ENCODE measurements around the gene GNPNAT1. TPM values are rescaled to one million over a fixed set of nuclear protein-coding genes. Genes with fewer than 3 reads are reported as not detected.

The GNPNAT1 gene
- total RNA-seq, 1 donor from 2014 or later, result 12.0 TPM

GRCh38 chr14:52748647-52749292 is 42.6 kb downstream of the GNPNAT1 start:
- no peaks in the 10 kb centered on the region for H3K4me1 Mint-ChIP-seq (ENCODE audit: unreplicated experiment)

GRCh38 chr14:52741865-52742264 is 49.5 kb downstream of the GNPNAT1 start:
- Mint-ChIP-seq H3K9me3 (ENCODE audit: unreplicated experiment) (no peaks in the 10 kb centered on the region), H3K27me3 (ENCODE audit: unreplicated experiment) (no peaks in the 10 kb centered on the region), H3K36me3 (ENCODE audit: low read depth, unreplicated experiment) (no peaks in the 10 kb centered on the region), H3K27ac (ENCODE audit: unreplicated experiment) (no peak overlapping the region), H3K4me1 (ENCODE audit: unreplicated experiment) (peaks cover 11% of the 10 kb centered on the region), H3K4me3 (ENCODE audit: unreplicated experiment) (no peak overlapping the region)
- DNase-seq (ENCODE audit: low spot score), result no peak
- no peak for TF ChIP-seq CTCF (IDR thresholded peaks at IDR 0.05; ENCODE audit: unreplicated experiment)

More at GRCh38 chr14:52748647-52749292, 42.6 kb downstream of the GNPNAT1 start:
- Mint-ChIP-seq H3K27me3 (ENCODE audit: unreplicated experiment) (no peaks in the 10 kb centered on the region), H3K36me3 (ENCODE audit: low read depth, unreplicated experiment) (peaks cover 8% of the 10 kb centered on the region), H3K4me3 (ENCODE audit: unreplicated experiment) (no peak overlapping the region), H3K9me3 (ENCODE audit: unreplicated experiment) (no peaks in the 10 kb centered on the region), H3K27ac (ENCODE audit: unreplicated experiment) (no peak overlapping the region)
- no peak for TF ChIP-seq CTCF (IDR thresholded peaks at IDR 0.05; ENCODE audit: unreplicated experiment)
- DNase-seq (ENCODE audit: low spot score), result no peak

GRCh38 chr14:52740751-52741150 is 50.7 kb downstream of the GNPNAT1 start:
- no peak for DNase-seq (ENCODE audit: low spot score)

GRCh38 chr14:52738409-52738808 is 53.0 kb downstream of the GNPNAT1 start:
- no peak overlapping the region for H3K4me3 Mint-ChIP-seq (ENCODE audit: unreplicated experiment)
- peaks cover 26% of the 10 kb centered on the region for H3K4me1 Mint-ChIP-seq (ENCODE audit: unreplicated experiment)
- no peak for DNase-seq (ENCODE audit: low spot score)
- no peaks in the 10 kb centered on the region for H3K27me3 Mint-ChIP-seq (ENCODE audit: unreplicated experiment)
- H3K9me3 Mint-ChIP-seq (ENCODE audit: unreplicated experiment), result no peaks in the 10 kb centered on the region
- no peak overlapping the region for H3K27ac Mint-ChIP-seq (ENCODE audit: unreplicated experiment)
- TF ChIP-seq CTCF (IDR thresholded peaks at IDR 0.05; ENCODE audit: unreplicated experiment), result no peak
- peaks cover 12% of the 10 kb centered on the region for H3K36me3 Mint-ChIP-seq (ENCODE audit: low read depth, unreplicated experiment)

More at GRCh38 chr14:52740751-52741150, 50.7 kb downstream of the GNPNAT1 start:
- Mint-ChIP-seq H3K27ac (ENCODE audit: unreplicated experiment) (no peak overlapping the region), H3K36me3 (ENCODE audit: low read depth, unreplicated experiment) (no peaks in the 10 kb centered on the region), H3K4me1 (ENCODE audit: unreplicated experiment) (peaks cover 15% of the 10 kb centered on the region), H3K4me3 (ENCODE audit: unreplicated experiment) (no peak overlapping the region), H3K27me3 (ENCODE audit: unreplicated experiment) (no peaks in the 10 kb centered on the region), H3K9me3 (ENCODE audit: unreplicated experiment) (no peaks in the 10 kb centered on the region)
- no peak for TF ChIP-seq CTCF (IDR thresholded peaks at IDR 0.05; ENCODE audit: unreplicated experiment)

- no peaks in the 10 kb centered on the region for H3K9me3 Mint-ChIP-seq (ENCODE audit: unreplicated experiment)
- H3K27ac Mint-ChIP-seq (ENCODE audit: unreplicated experiment), result no peak overlapping the region
- H3K4me1 Mint-ChIP-seq (ENCODE audit: unreplicated experiment), result peaks cover 25% of the 10 kb centered on the region
- TF ChIP-seq CTCF (IDR thresholded peaks at IDR 0.05; ENCODE audit: unreplicated experiment), result no peak
- no peaks in the 10 kb centered on the region for H3K27me3 Mint-ChIP-seq (ENCODE audit: unreplicated experiment)
- H3K36me3 Mint-ChIP-seq (ENCODE audit: low read depth, unreplicated experiment), result peaks cover 19% of the 10 kb centered on the region
- no peak for DNase-seq (ENCODE audit: low spot score)
- H3K4me3 Mint-ChIP-seq (ENCODE audit: unreplicated experiment), result no peak overlapping the region
Measured at GRCh38 chr14:52735921-52736489, 55.4 kb downstream of the GNPNAT1 start.

Data from endothelial cell (in vitro differentiated cells).